ENCODE data around the gene HMCN2.

HMCN2 gene

GRCh38 chr9:130319944-130320712 lies 54.6 kb downstream of the HMCN2 start:
- H3K4me2 ChIP-seq (ENCODE audit: low read depth, low read length, poor library complexity, severe bottlenecking) = no peak overlapping the region
- no peaks in the 10 kb centered on the region for H3K36me3 ChIP-seq (ENCODE audit: insufficient read depth, low read length)
- H2AFZ ChIP-seq (ENCODE audit: low read length) = no peak overlapping the region
- no peaks in the 10 kb centered on the region for H3K9me2 ChIP-seq (replicated peaks; ENCODE audit: low read depth, low read length)
- no peaks in the 10 kb centered on the region for H3F3A ChIP-seq (ENCODE audit: low read depth)
- H3K4me3 ChIP-seq (ENCODE audit: low read length, poor library complexity, severe bottlenecking) = no peak overlapping the region
- no peaks in the 10 kb centered on the region for H3K27me3 ChIP-seq (ENCODE audit: insufficient read depth, low read length, poor library complexity, severe bottlenecking)
- no peaks in the 10 kb centered on the region for H3K79me2 ChIP-seq (ENCODE audit: insufficient read depth, low read length)
- no peaks in the 10 kb centered on the region for H3K9me3 ChIP-seq (ENCODE audit: insufficient read depth, low read depth, low read length)
- H3K4me1 ChIP-seq (ENCODE audit: insufficient read depth, low read length, poor library complexity, severe bottlenecking) = no peaks in the 10 kb centered on the region
- H4K20me1 ChIP-seq (ENCODE audit: insufficient read depth, low read length, poor library complexity, severe bottlenecking) = no peaks in the 10 kb centered on the region
- no peak overlapping the region for H3K9ac ChIP-seq (ENCODE audit: low read depth, low read length, poor library complexity, severe bottlenecking)
- TF ChIP-seq EZH2phosphoT487 (IDR thresholded peaks at IDR 0.05; ENCODE audit: borderline replicate concordance) (no peak), CTCF (conservative IDR thresholded peaks at IDR 0.05; ENCODE audit: low read length) (no peak)

GRCh38 chr9:130320723-130321481 lies 55.3 kb downstream of the HMCN2 start:
- no peak overlapping the region for H3K4me2 ChIP-seq (ENCODE audit: low read depth, low read length, poor library complexity, severe bottlenecking)
- TF ChIP-seq CTCF (conservative IDR thresholded peaks at IDR 0.05; ENCODE audit: low read length) (no peak), EZH2phosphoT487 (IDR thresholded peaks at IDR 0.05; ENCODE audit: borderline replicate concordance) (no peak)

GRCh38 chr9:130321539-130321938 lies 56.0 kb downstream of the HMCN2 start:
- no peaks in the 10 kb centered on the region for H3K79me2 ChIP-seq (ENCODE audit: insufficient read depth, low read length)
- no peaks in the 10 kb centered on the region for H3K36me3 ChIP-seq (ENCODE audit: insufficient read depth, low read length)
- no peak overlapping the region for H3K4me2 ChIP-seq (ENCODE audit: low read depth, low read length, poor library complexity, severe bottlenecking)
- H3K27me3 ChIP-seq (ENCODE audit: insufficient read depth, low read length, poor library complexity, severe bottlenecking) = no peaks in the 10 kb centered on the region
- H3K4me3 ChIP-seq (ENCODE audit: low read length, poor library complexity, severe bottlenecking) = no peak overlapping the region
- H2AFZ ChIP-seq (ENCODE audit: low read length) = no peak overlapping the region
- H3K9me3 ChIP-seq (ENCODE audit: insufficient read depth, low read depth, low read length) = no peaks in the 10 kb centered on the region
- H3F3A ChIP-seq (ENCODE audit: low read depth) = no peaks in the 10 kb centered on the region
- H3K4me1 ChIP-seq (ENCODE audit: insufficient read depth, low read length, poor library complexity, severe bottlenecking) = no peaks in the 10 kb centered on the region
- no peak overlapping the region for H3K9ac ChIP-seq (ENCODE audit: low read depth, low read length, poor library complexity, severe bottlenecking)
- no peaks in the 10 kb centered on the region for H3K9me2 ChIP-seq (replicated peaks; ENCODE audit: low read depth, low read length)
- no peak for TF ChIP-seq EZH2phosphoT487 (IDR thresholded peaks at IDR 0.05; ENCODE audit: borderline replicate concordance)
- TF ChIP-seq CTCF (conservative IDR thresholded peaks at IDR 0.05; ENCODE audit: low read length) = no peak
- H4K20me1 ChIP-seq (ENCODE audit: insufficient read depth, low read length, poor library complexity, severe bottlenecking) = no peaks in the 10 kb centered on the region

More at GRCh38 chr9:130320723-130321481, 55.3 kb downstream of the HMCN2 start:
- Histone ChIP-seq H3K27me3 (ENCODE audit: insufficient read depth, low read length, poor library complexity, severe bottlenecking) (no peaks in the 10 kb centered on the region), H3F3A (ENCODE audit: low read depth) (no peaks in the 10 kb centered on the region), H3K9ac (ENCODE audit: low read depth, low read length, poor library complexity, severe bottlenecking) (no peak overlapping the region), H2AFZ (ENCODE audit: low read length) (no peak overlapping the region), H3K4me3 (ENCODE audit: low read length, poor library complexity, severe bottlenecking) (no peak overlapping the region), H3K79me2 (ENCODE audit: insufficient read depth, low read length) (no peaks in the 10 kb centered on the region), H3K9me2 (replicated peaks; ENCODE audit: low read depth, low read length) (no peaks in the 10 kb centered on the region), H4K20me1 (ENCODE audit: insufficient read depth, low read length, poor library complexity, severe bottlenecking) (no peaks in the 10 kb centered on the region), H3K4me1 (ENCODE audit: insufficient read depth, low read length, poor library complexity, severe bottlenecking) (no peaks in the 10 kb centered on the region), H3K36me3 (ENCODE audit: insufficient read depth, low read length) (no peaks in the 10 kb centered on the region), H3K9me3 (ENCODE audit: insufficient read depth, low read depth, low read length) (no peaks in the 10 kb centered on the region)
